HL-60 (cell line): ENCODE measurements around the gene SATB2.

Experiments
- DNase-seq, 2 experiments: peaks; one replicate each; pipeline ENCODE4 v3.0.0-alpha.2; 2010 to 2020; ENCODE audit warnings: low read depth in 1 of 2, low spot score in 1 of 2
- H3K27ac ChIP-seq: fragments of 250-450 bp; sonication (Bioruptor Pico); replicated peaks from 2 replicates; pipeline ENCODE4 v1.5.1; 2020; ENCODE audit warnings: mild to moderate bottlenecking, moderate library complexity
- H3K27me3 ChIP-seq: fragments of 250-450 bp; sonication (Bioruptor Pico); 2 replicates; pipeline ENCODE4 v1.5.1; 2021; ENCODE audit warnings: mild to moderate bottlenecking, moderate library complexity; ENCODE audit not compliant: insufficient read depth, poor library complexity, severe bottlenecking
- H3K4me3 ChIP-seq: replicated peaks from 2 replicates; pipeline ENCODE4 v1.5.1; 2011; ENCODE audit warnings: mild to moderate bottlenecking, control low read depth, low read length; ENCODE audit not compliant: insufficient read depth
- CTCF ChIP-seq: IDR thresholded peaks from one replicate; pipeline ENCODE4 v1.5.1; 2011; ENCODE audit warnings: low read length, control low read depth, inconsistent platforms; ENCODE audit not compliant: insufficient read depth
- GABPA ChIP-seq: IDR thresholded peaks from 2 replicates; pipeline ENCODE4 v1.6.1; 2012; ENCODE audit warnings: low read depth
- POLR2AphosphoS5 ChIP-seq: IDR thresholded peaks from 2 replicates; pipeline ENCODE4 v1.6.1; 2012; ENCODE audit warnings: low read depth
- SPI1 ChIP-seq: IDR thresholded peaks from 2 replicates; pipeline ENCODE4 v1.6.1; 2012; ENCODE audit warnings: low read depth, mild to moderate bottlenecking, borderline replicate concordance
- TF ChIP-seq, protein P1 (sequence below): IDR thresholded peaks from 2 replicates; pipeline ENCODE4 v1.6.1; 2012; ENCODE audit warnings: low read depth; ENCODE audit not compliant: insufficient replicate concordance

SATB2 gene

GRCh38 chr2:199414001-199414400 is 43.7 kb downstream of the SATB2 start:
- H3K27ac ChIP-seq, result no peak overlapping the region
- DNase-seq, result no peak

DNA sequence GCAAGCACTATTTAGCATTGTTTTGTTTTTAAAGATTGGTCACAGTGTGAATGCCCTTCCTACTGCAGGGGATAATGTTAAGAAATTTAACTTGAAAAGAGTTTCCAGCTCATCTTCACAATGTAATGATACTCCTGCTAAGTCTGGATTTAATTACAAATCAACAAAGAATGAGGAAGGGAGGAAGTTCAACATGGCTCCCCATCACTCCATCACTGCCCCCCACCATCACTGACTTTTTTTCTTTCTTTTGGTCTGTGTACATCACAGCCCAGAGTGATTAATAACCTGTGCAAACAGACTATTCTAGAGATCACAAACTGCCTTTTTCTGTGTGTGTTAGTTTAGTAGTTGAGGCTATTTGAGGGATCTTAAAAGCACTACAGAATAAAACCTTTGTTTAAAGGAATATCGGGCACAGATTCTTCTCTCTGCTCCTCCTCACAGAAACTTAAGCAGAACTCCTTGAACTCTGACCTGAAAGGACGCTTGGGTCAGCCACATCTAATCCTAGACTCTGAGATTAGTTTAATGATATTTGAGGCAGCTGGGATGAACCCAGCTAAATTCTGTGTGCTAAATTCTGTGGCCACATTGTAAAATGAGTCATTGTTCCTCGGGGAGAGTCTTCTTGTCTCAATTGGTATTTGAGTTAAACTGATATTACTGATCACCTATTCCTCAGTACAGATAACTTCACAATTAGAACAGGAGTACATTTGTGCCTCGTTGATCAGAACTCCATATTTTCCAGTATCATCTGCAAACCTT is 47.8 kb downstream of the SATB2 start:
- TF ChIP-seq CTCF (no peak), POLR2AphosphoS5 (no peak), GABPA (no peak), SPI1 (no peak)
- TF ChIP-seq, protein P1, sequence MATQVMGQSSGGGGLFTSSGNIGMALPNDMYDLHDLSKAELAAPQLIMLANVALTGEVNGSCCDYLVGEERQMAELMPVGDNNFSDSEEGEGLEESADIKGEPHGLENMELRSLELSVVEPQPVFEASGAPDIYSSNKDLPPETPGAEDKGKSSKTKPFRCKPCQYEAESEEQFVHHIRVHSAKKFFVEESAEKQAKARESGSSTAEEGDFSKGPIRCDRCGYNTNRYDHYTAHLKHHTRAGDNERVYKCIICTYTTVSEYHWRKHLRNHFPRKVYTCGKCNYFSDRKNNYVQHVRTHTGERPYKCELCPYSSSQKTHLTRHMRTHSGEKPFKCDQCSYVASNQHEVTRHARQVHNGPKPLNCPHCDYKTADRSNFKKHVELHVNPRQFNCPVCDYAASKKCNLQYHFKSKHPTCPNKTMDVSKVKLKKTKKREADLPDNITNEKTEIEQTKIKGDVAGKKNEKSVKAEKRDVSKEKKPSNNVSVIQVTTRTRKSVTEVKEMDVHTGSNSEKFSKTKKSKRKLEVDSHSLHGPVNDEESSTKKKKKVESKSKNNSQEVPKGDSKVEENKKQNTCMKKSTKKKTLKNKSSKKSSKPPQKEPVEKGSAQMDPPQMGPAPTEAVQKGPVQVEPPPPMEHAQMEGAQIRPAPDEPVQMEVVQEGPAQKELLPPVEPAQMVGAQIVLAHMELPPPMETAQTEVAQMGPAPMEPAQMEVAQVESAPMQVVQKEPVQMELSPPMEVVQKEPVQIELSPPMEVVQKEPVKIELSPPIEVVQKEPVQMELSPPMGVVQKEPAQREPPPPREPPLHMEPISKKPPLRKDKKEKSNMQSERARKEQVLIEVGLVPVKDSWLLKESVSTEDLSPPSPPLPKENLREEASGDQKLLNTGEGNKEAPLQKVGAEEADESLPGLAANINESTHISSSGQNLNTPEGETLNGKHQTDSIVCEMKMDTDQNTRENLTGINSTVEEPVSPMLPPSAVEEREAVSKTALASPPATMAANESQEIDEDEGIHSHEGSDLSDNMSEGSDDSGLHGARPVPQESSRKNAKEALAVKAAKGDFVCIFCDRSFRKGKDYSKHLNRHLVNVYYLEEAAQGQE, result no peak
- no peak overlapping the region for H3K27ac ChIP-seq
- no peaks in the 10 kb centered on the region for H3K27me3 ChIP-seq
- no peak overlapping the region for H3K4me3 ChIP-seq
- DNase-seq, result no peak

More at GRCh38 chr2:199414001-199414400, 43.7 kb downstream of the SATB2 start:
- no peak for TF ChIP-seq CTCF
- TF ChIP-seq, protein P1, result no peak
- no peak for TF ChIP-seq POLR2AphosphoS5
- TF ChIP-seq SPI1, result no peak
- no peak for TF ChIP-seq GABPA
- Histone ChIP-seq H3K27me3 (no peaks in the 10 kb centered on the region), H3K4me3 (no peak overlapping the region)

- H3K27ac ChIP-seq, result no peak overlapping the region
- H3K4me3 ChIP-seq, result no peak overlapping the region
- DNase-seq, result no peak
- TF ChIP-seq, protein P1, result no peak
- TF ChIP-seq CTCF (no peak), POLR2AphosphoS5 (no peak), SPI1 (no peak), GABPA (no peak)
- H3K27me3 ChIP-seq, result no peaks in the 10 kb centered on the region
Measured at GRCh38 chr2:199407421-199407820, 50.3 kb downstream of the SATB2 start.
